ENCODE results near the gene PSMC2. TPM values are rescaled to one million over a fixed set of nuclear protein-coding genes. Genes with fewer than 3 reads are reported as not detected.

The PSMC2 gene
- total RNA-seq, 6 experiments from 2014 or later, result 71.3 to 96.6 (median 78.2) TPM

- Histone ChIP-seq H3K36me3 (no peaks in the 10 kb centered on the region), H3K27ac (no peak overlapping the region), H3K27me3 (no peaks in the 10 kb centered on the region), H3K4me1 (no peaks in the 10 kb centered on the region), H3K4me3 (no peak overlapping the region), H3K9me3 (no peaks in the 10 kb centered on the region)
- intact Hi-C loops (cut with DNase I), result no loop called here
- TF ChIP-seq CTCF (IDR thresholded peaks at IDR 0.05), result no peak
- 71% methylated on average over 3 of the region's 3 CpGs for WGBS (ENCODE audit: insufficient coverage, low coverage, low lambda C conversion rate, missing lambda C conversion rate)
- no peak for DNase-seq
- ATAC-seq, result no peak
Observed at GRCh38 chr7:103379270-103379975, 32.0 kb downstream of the PSMC2 start.

GRCh38 chr7:103380395-103381191 is 33.1 kb downstream of the PSMC2 start:
- Histone ChIP-seq H3K9me3 (no peaks in the 10 kb centered on the region), H3K36me3 (no peaks in the 10 kb centered on the region), H3K4me3 (no peak overlapping the region), H3K4me1 (no peaks in the 10 kb centered on the region), H3K27ac (no peak overlapping the region), H3K27me3 (no peaks in the 10 kb centered on the region)
- ATAC-seq, result no peak
- intact Hi-C loops (cut with DNase I), result no loop called here
- WGBS (ENCODE audit: insufficient coverage, low coverage, low lambda C conversion rate, missing lambda C conversion rate), result 71% methylated on average over 4 of the region's 5 CpGs
- no peak for DNase-seq
- no peak for TF ChIP-seq CTCF (IDR thresholded peaks at IDR 0.05)
- TF ChIP-seq POLR2A (IDR thresholded peaks at IDR 0.05), result no peak

GRCh38 chr7:103381280-103382031 is 34.0 kb downstream of the PSMC2 start:
- TF ChIP-seq CTCF (IDR thresholded peaks at IDR 0.05), result no peak
- no peak for TF ChIP-seq POLR2A (IDR thresholded peaks at IDR 0.05)
- ATAC-seq (no peak), DNase-seq (no peak)
- Histone ChIP-seq H3K36me3 (no peaks in the 10 kb centered on the region), H3K4me1 (no peaks in the 10 kb centered on the region), H3K27me3 (no peaks in the 10 kb centered on the region), H3K9me3 (no peaks in the 10 kb centered on the region), H3K27ac (no peak overlapping the region), H3K4me3 (no peak overlapping the region)
- 84% methylated on average over 4 of the region's 4 CpGs for WGBS (ENCODE audit: insufficient coverage, low coverage, low lambda C conversion rate, missing lambda C conversion rate)
- intact Hi-C loops (cut with DNase I), result no loop called here

GRCh38 chr7:103382032-103382402 is 34.6 kb downstream of the PSMC2 start:
- ATAC-seq (no peak), DNase-seq (no peak)
- Histone ChIP-seq H3K9me3 (no peaks in the 10 kb centered on the region), H3K4me1 (no peaks in the 10 kb centered on the region), H3K27me3 (no peaks in the 10 kb centered on the region), H3K36me3 (no peaks in the 10 kb centered on the region), H3K4me3 (no peak overlapping the region), H3K27ac (no peak overlapping the region)
- intact Hi-C loops (cut with DNase I), result no loop called here
- WGBS (ENCODE audit: insufficient coverage, low coverage, low lambda C conversion rate, missing lambda C conversion rate), result 91% methylated on average over 5 of the region's 5 CpGs
- no peak for TF ChIP-seq POLR2A (IDR thresholded peaks at IDR 0.05)
- TF ChIP-seq CTCF (IDR thresholded peaks at IDR 0.05), result no peak

Measured in right lobe of liver (tissue), 6 donors.